H1 (cell line): ENCODE measurements around the gene NANOS3. TPM values are rescaled to one million over a fixed set of nuclear protein-coding genes. Genes with fewer than 3 reads are reported as not detected.

Source experiments
- CTCF ChIA-PET: fragments of 300-600 bp; sonication (Branson Sonifier 250); formaldehyde crosslinking; loops from one replicate; lab custom pipeline; 2021; ENCODE audit not compliant: partially characterized antibody; lab: Charles Lee
- POLR2A ChIA-PET: fragments of 300-600 bp; sonication (Branson Sonifier 250); formaldehyde crosslinking; loops from one replicate; lab custom pipeline; 2021; ENCODE audit warnings: inconsistent platforms; ENCODE audit not compliant: partially characterized antibody; lab: Charles Lee
- DNase-seq, 2 experiments: peaks; one replicate each; pipeline versions ENCODE4 v3.0.0 to v3.0.0-alpha.2; 2010 to 2022; ENCODE audit warnings: low spot score in 2 of 2, low read depth in 1 of 2, mixed read lengths in 1 of 2
- FAIRE-seq: peaks from 2 replicates; lab custom pipeline; 2011; peaks lifted over from hg19 to GRCh38; lab: Jason Lieb, UNC
- H2AFZ ChIP-seq: 2 replicates; pipeline ENCODE4 v1.8.1; 2012; ENCODE audit warnings: low read length, inconsistent platforms
- H2AK5ac ChIP-seq: 2 replicates; pipeline ENCODE4 v1.6.1; 2013; ENCODE audit warnings: low read depth, low read length
- H2BK120ac ChIP-seq: replicated peaks from 2 replicates; pipeline ENCODE3; 2013; ENCODE audit warnings: low read depth, low read length, inconsistent platforms
- H2BK12ac ChIP-seq: 2 replicates; pipeline ENCODE4 v1.6.1; 2013; ENCODE audit warnings: low read depth, low read length
- H2BK15ac ChIP-seq: 2 replicates; pipeline ENCODE4 v1.6.1; 2013; ENCODE audit warnings: low read length
- H2BK20ac ChIP-seq: 2 replicates; pipeline ENCODE4 v1.6.1; 2013; ENCODE audit warnings: low read length
- H2BK5ac ChIP-seq: 2 replicates; pipeline ENCODE4 v1.6.1; 2013; ENCODE audit warnings: low read depth, low read length
- H3K14ac ChIP-seq: 2 replicates; pipeline ENCODE4 v1.6.1; 2013; ENCODE audit warnings: inconsistent platforms; ENCODE audit not compliant: insufficient read length
- H3K18ac ChIP-seq: 2 replicates; pipeline ENCODE4 v1.6.1; 2013; ENCODE audit warnings: low read length; ENCODE audit errors: extremely low read depth
- H3K23ac ChIP-seq: 2 replicates; pipeline ENCODE4 v1.6.1; 2013; ENCODE audit warnings: inconsistent platforms; ENCODE audit not compliant: insufficient read length
- H3K23me2 ChIP-seq: 2 replicates; pipeline ENCODE4 v1.6.1; 2013; ENCODE audit warnings: low read depth, low read length
- H3K27ac ChIP-seq: 2 replicates; pipeline ENCODE4 v1.6.1; 2011; ENCODE audit warnings: low read depth, low read length, inconsistent platforms
- H3K27me3 ChIP-seq, 4 experiments: replicated peaks in 1 of 4; 1 replicate in 1 of 4; 2 replicates in 3 of 4; pipeline versions ENCODE4 v1.6.1 to v1.8.1; 2011 to 2013; ENCODE audit warnings: low read length in 3 of 4, mild to moderate bottlenecking in 3 of 4, inconsistent platforms in 2 of 4, mixed read lengths in 2 of 4, moderate library complexity in 1 of 4; ENCODE audit not compliant: control insufficient read depth in 3 of 4, insufficient read depth in 3 of 4; ENCODE audit errors: extremely low read depth in 1 of 4
- H3K36me3 ChIP-seq, 4 experiments: 2 replicates each; pipeline versions ENCODE4 v1.6.1 to v1.8.1; 2011 to 2013; ENCODE audit warnings: mild to moderate bottlenecking in 4 of 4, low read length in 3 of 4, moderate library complexity in 2 of 4, control low read depth in 1 of 4, inconsistent platforms in 1 of 4; ENCODE audit not compliant: insufficient read depth in 4 of 4, control insufficient read depth in 2 of 4
- H3K4ac ChIP-seq: replicated peaks from 2 replicates; pipeline ENCODE3; 2013; ENCODE audit warnings: low read length, low read depth, mixed read lengths, inconsistent platforms; ENCODE audit not compliant: insufficient read length
- H3K4me1 ChIP-seq, 4 experiments: replicated peaks in 1 of 4; 1 replicate in 1 of 4; 2 replicates in 3 of 4; pipeline versions ENCODE4 v1.6.1 to v1.8.1; 2011 to 2013; ENCODE audit warnings: low read length in 3 of 4, inconsistent platforms in 2 of 4, mixed read lengths in 1 of 4; ENCODE audit not compliant: insufficient read depth in 4 of 4, control insufficient read depth in 3 of 4
- H3K4me2 ChIP-seq, 2 experiments: 2 replicates each; pipeline versions ENCODE4 v1.6.1 to v1.8.1; 2011 to 2013; ENCODE audit warnings: low read depth in 2 of 2, low read length in 2 of 2, control low read depth in 1 of 2, inconsistent platforms in 1 of 2, mild to moderate bottlenecking in 1 of 2; ENCODE audit not compliant: insufficient read depth in 1 of 2
- H3K4me3 ChIP-seq, 4 experiments: fragments of 200-600, 300-600 bp in 1 of 4; sonication (generic), shearing (Covaris generic), sonication (Bioruptor Twin) in 1 of 4; 2 replicates each; pipeline versions ENCODE4 v1.5.1 to v1.8.1; 2011 to 2016; ENCODE audit warnings: low read length in 4 of 4, low read depth in 3 of 4, control low read depth in 2 of 4, inconsistent platforms in 2 of 4, mild to moderate bottlenecking in 2 of 4, mixed read lengths in 1 of 4, moderate library complexity in 1 of 4; ENCODE audit not compliant: insufficient read depth in 2 of 4; ENCODE audit errors: extremely low read depth in 1 of 4
- H3K56ac ChIP-seq: replicated peaks from 2 replicates; pipeline ENCODE3; 2013; ENCODE audit warnings: low read depth, mild to moderate bottlenecking, mixed read lengths, low read length, inconsistent platforms; ENCODE audit not compliant: insufficient read length
- H3K79me1 ChIP-seq: 2 replicates; pipeline ENCODE4 v1.6.1; 2013; ENCODE audit warnings: low read depth, low read length, control low read depth
- H3K79me2 ChIP-seq, 2 experiments: 2 replicates each; pipeline versions ENCODE4 v1.6.1 to v1.8.1; 2012 to 2013; ENCODE audit warnings: low read length in 2 of 2, mild to moderate bottlenecking in 2 of 2, inconsistent platforms in 1 of 2; ENCODE audit not compliant: insufficient read depth in 2 of 2, control insufficient read depth in 1 of 2
- H3K9ac ChIP-seq, 4 experiments: replicated peaks in 1 of 4; 1 replicate in 1 of 4; 2 replicates in 3 of 4; pipeline versions ENCODE4 v1.6.1 to v1.8.1; 2011 to 2013; ENCODE audit warnings: low read depth in 3 of 4, low read length in 3 of 4, control low read depth in 2 of 4, mild to moderate bottlenecking in 2 of 4, moderate library complexity in 2 of 4, inconsistent platforms in 1 of 4; ENCODE audit errors: extremely low read depth in 1 of 4
- H3K9me3 ChIP-seq, 2 experiments: 2 replicates each; pipeline versions ENCODE4 v1.6.1 to v1.8.1; 2012 to 2013; ENCODE audit warnings: mild to moderate bottlenecking in 2 of 2, moderate library complexity in 2 of 2, control low read depth in 1 of 2, inconsistent platforms in 1 of 2, low read depth in 1 of 2, low read length in 1 of 2, mixed read lengths in 1 of 2; ENCODE audit not compliant: insufficient read depth in 2 of 2
- H4K20me1 ChIP-seq, 2 experiments: replicated peaks in 1 of 2; 2 replicates each; pipeline versions ENCODE3 to v1.8.1; 2011 to 2013; ENCODE audit warnings: inconsistent platforms in 2 of 2, low read length in 2 of 2, mild to moderate bottlenecking in 1 of 2; ENCODE audit not compliant: insufficient read depth in 2 of 2, control insufficient read depth in 1 of 2
- H4K5ac ChIP-seq: 2 replicates; pipeline ENCODE4 v1.6.1; 2013; ENCODE audit warnings: low read length, low read depth, mixed read lengths, inconsistent platforms; ENCODE audit not compliant: insufficient read length
- H4K8ac ChIP-seq: 2 replicates; pipeline ENCODE4 v1.8.0; 2013; ENCODE audit warnings: mild to moderate bottlenecking, moderate library complexity, low read length, inconsistent platforms; ENCODE audit not compliant: insufficient read depth; ENCODE audit errors: extremely low read depth
- H4K91ac ChIP-seq: replicated peaks from 2 replicates; pipeline ENCODE3; 2013; ENCODE audit warnings: low read length, mixed read lengths, inconsistent platforms; ENCODE audit not compliant: insufficient read length
- BRCA1 ChIP-seq: IDR thresholded peaks from 2 replicates; pipeline ENCODE4 v1.6.1; 2012; ENCODE audit warnings: low read depth, low read length, improper control_type of control experiment
- EGR1 ChIP-seq: IDR thresholded peaks from 2 replicates; pipeline ENCODE4 v1.6.1; 2011; ENCODE audit warnings: low read depth, low read length, borderline replicate concordance
- EP300 ChIP-seq, 2 experiments: IDR thresholded peaks; 1 replicate in 1 of 2; 2 replicates in 1 of 2; pipeline ENCODE4 v1.6.1; 2011 to 2012; ENCODE audit warnings: low read depth in 2 of 2, low read length in 2 of 2, mild to moderate bottlenecking in 2 of 2, borderline replicate concordance in 1 of 2, inconsistent platforms in 1 of 2, moderate library complexity in 1 of 2
- EZH2 ChIP-seq: fragments of 200-600 bp; sonication (generic); IDR thresholded peaks from 2 replicates; pipeline ENCODE4 v1.7.1; 2012; ENCODE audit warnings: low read depth, mild to moderate bottlenecking, moderate library complexity, low read length, inconsistent platforms; ENCODE audit not compliant: severe bottlenecking
- JUN ChIP-seq: IDR thresholded peaks from 2 replicates; pipeline ENCODE4 v1.6.1; 2011; ENCODE audit warnings: low read depth, mild to moderate bottlenecking, improper control_type of control experiment, low read length
- MAX ChIP-seq: IDR thresholded peaks from 2 replicates; pipeline ENCODE4 v1.6.1; 2012; ENCODE audit warnings: inconsistent platforms
- SRF ChIP-seq: IDR thresholded peaks from 2 replicates; pipeline ENCODE4 v1.6.1; 2011; ENCODE audit warnings: mild to moderate bottlenecking, low read depth, low read length, moderate library complexity
- TAF1 ChIP-seq: IDR thresholded peaks from 2 replicates; pipeline ENCODE4 v1.6.1; 2011; ENCODE audit warnings: mild to moderate bottlenecking, low read depth, low read length
- WGBS, 2 experiments: shearing (Covaris generic) in 1 of 2; methylation state at CpG; one replicate each; pipeline versions ENCODE4 v1.1.6 to v1.1.7; 2013 to 2015; ENCODE audit warnings: low lambda C conversion rate in 2 of 2, mixed read lengths in 2 of 2, inconsistent platforms in 1 of 2, low coverage in 1 of 2, missing lambda C conversion rate in 1 of 2; ENCODE audit not compliant: insufficient replicate concordance in 2 of 2, insufficient coverage in 1 of 2, insufficient read length in 1 of 2; ENCODE audit errors: extremely low coverage in 1 of 2, missing lambda C conversion rate in 1 of 2; 5-methylcytosine and 5-hydroxymethylcytosine counted together
- polyA plus RNA-seq, 7 experiments: library from polyadenylated mRNA; depleted of rRNA in 3 of 7; stranded (reverse) in 5 of 7; unstranded in 2 of 7; fragments of >200 nt in 5 of 7; fragments of 200-250 nt in 2 of 7; gene quantifications; 1 replicate in 5 of 7; 2 replicates in 1 of 7; 4 replicates in 1 of 7; pipeline versions ENCODE4 v1.2.1 to v1.2.3, GENCODE V29; 2011 to 2013; ENCODE audit warnings: missing spikeins in 2 of 7, mixed read lengths in 2 of 7
- total RNA-seq: library from RNA; stranded (reverse); fragmentation: NEBNext Ultra II Directional; extraction: Animal tissue kit (Norgen Biotek cat#: 25700); gene quantifications from 2 replicates; pipeline ENCODE4 v1.2.1, GENCODE V29; 2021

Gene NANOS3
- total and polyA plus RNA-seq, 2 of the 8 experiments (the other 6 are each of a cell fraction or from before 2014, with no cell fraction given), result 0.62 TPM; not detected in 1

GRCh38 chr19:13848340-13848677 lies 28.6 kb upstream of the NANOS3 start:
- no peak overlapping the region for H3K9ac ChIP-seq
- peak overlapping the region; percentile 44 for H4K91ac ChIP-seq
- no peak overlapping the region for H4K8ac ChIP-seq
- H3K4ac ChIP-seq, result no peak overlapping the region
- H2BK12ac ChIP-seq, result peak overlapping the region; percentile 98; the same call in 1 of the 2 replicates
- no peaks in the 10 kb centered on the region for H3K79me1 ChIP-seq
- FAIRE-seq, result no peak
- H3K18ac ChIP-seq, result no peak overlapping the region; the same call in 1 of the 2 replicates
- no peaks in the 10 kb centered on the region for H3K79me2 ChIP-seq
- TF ChIP-seq EP300 (IDR thresholded peaks at IDR 0.05; ENCODE audit: borderline replicate concordance in 1 of 2, low read depth in 2 of 2, low read length in 2 of 2) (no peak), EGR1 (no peak), EZH2 (no peak), MAX (no peak), SRF (no peak), BRCA1 (no peak), JUN (no peak), TAF1 (no peak)
- TF ChIP-seq, all 59 proteins: peak for 0
- Histone ChIP-seq H3K27ac (no peak overlapping the region), H3K9me3 (no peaks in the 10 kb centered on the region), H3K4me2 (peak overlapping the region in 1 of 2 experiments; percentile 90; a peak in 2 of 4 replicates), H3K36me3 (no peaks in the 10 kb centered on the region), H3K23me2 (peaks cover 13% of the 10 kb centered on the region; the same call in 1 of the 2 replicates), H4K5ac (no peak overlapping the region), H2AK5ac (peak overlapping the region; percentile 48; the same call in 1 of the 2 replicates), H2BK20ac (no peak overlapping the region), H2BK5ac (no peak overlapping the region), H4K20me1 (no peaks in the 10 kb centered on the region), H2BK120ac (no peak overlapping the region), H2BK15ac (no peak overlapping the region), H3K14ac (no peak overlapping the region), H3K4me1 (peaks cover 6 to 33% (median 26%) of the 10 kb centered on the region in 4 experiments), H3K27me3 (no peaks in the 10 kb centered on the region), H3K56ac (no peak overlapping the region), H3K4me3 (peak overlapping the region in 1 of 4 experiments; percentile 78; a peak in 1 of 8 replicates), H3K23ac (no peak overlapping the region), H2AFZ (no peak overlapping the region)
- 83% methylated on average over 4 of the region's 4 CpGs; no CpG with 5 or more reads in 1 of the 2 experiments for WGBS, 2 experiments
- POLR2A ChIA-PET, result interaction anchor here (1.1 to 9.2 kb wide), 8 partner anchors 8 to 114 kb away, joined by 3 to 62 read pairs (median 8); partner anchors contain the start of gene ZSWIM4
- no peak for DNase-seq
- CTCF ChIA-PET, result interaction anchor here (0.6 to 4.8 kb wide), 6 partner anchors 8 to 179 kb away, joined by 3 to 32 read pairs (median 5); no protein-coding TSS in a partner anchor
